Muscle layer of duodenum (tissue), 2 donors: ENCODE results near the gene NKAPL.
A peak's percentile ranks its signal among the peaks of the same experiment; 100 is the strongest.
"Not testable (repeated sequence)": the region's sequence is repeated elsewhere in the genome, so short reads cannot be mapped to it uniquely, and the experiment has no call there.

ENCODE experiments used
- H3K27ac ChIP-seq: one replicate; pipeline ENCODE4 v1.7.0; 2013; ENCODE audit warnings: mild to moderate bottlenecking, low read length
- H3K27me3 ChIP-seq: one replicate; pipeline ENCODE4 v1.7.0; 2013; ENCODE audit warnings: low read depth, mild to moderate bottlenecking, control low read depth, low read length
- H3K36me3 ChIP-seq, 2 donors: one replicate each; pipeline ENCODE4 v1.7.0; 2013; ENCODE audit warnings: low read length in 2 of 2, control low read depth in 1 of 2, mild to moderate bottlenecking in 1 of 2; ENCODE audit not compliant: insufficient read depth in 2 of 2, control insufficient read depth in 1 of 2
- H3K4me1 ChIP-seq, 2 donors: one replicate each; pipeline ENCODE4 v1.7.0; 2013; ENCODE audit warnings: low read length in 2 of 2, mild to moderate bottlenecking in 2 of 2, control low read depth in 1 of 2, moderate library complexity in 1 of 2; ENCODE audit not compliant: insufficient read depth in 2 of 2, control insufficient read depth in 1 of 2
- H3K4me3 ChIP-seq, 2 donors: one replicate each; pipeline ENCODE4 v1.7.0; 2013; ENCODE audit warnings: low read length in 2 of 2, low read depth in 1 of 2, mild to moderate bottlenecking in 1 of 2
- H3K9me3 ChIP-seq, 2 donors: one replicate each; pipeline ENCODE4 v1.7.0; 2013; ENCODE audit warnings: low read length in 2 of 2, control low read depth in 1 of 2, mild to moderate bottlenecking in 1 of 2; ENCODE audit not compliant: control insufficient read depth in 1 of 2
- donor health status: healthy.

The NKAPL gene

DNA sequence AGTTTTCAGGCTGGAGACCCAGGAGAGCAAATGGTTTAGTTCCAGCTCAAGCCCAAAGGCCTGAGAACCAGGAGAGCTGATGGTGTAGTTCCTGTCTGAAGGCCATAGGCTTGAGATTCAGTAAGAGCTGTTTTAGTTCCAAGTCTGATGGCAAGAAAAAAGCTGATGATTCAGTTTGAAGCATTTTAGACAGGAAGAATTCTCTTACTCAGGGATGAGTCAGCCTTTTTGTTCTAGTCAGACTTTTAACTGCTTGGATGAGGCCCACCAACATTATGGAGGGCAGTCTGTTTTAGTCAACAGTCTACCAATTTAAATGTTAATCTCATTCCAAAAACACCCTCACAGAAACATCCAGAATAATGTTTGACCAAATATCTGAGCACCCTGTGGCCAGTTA is 10.4 kb downstream of the NKAPL start:
- Histone ChIP-seq H3K27me3 (no peaks in the 10 kb centered on the region), H3K27ac (no peak overlapping the region), H3K4me3 (no peak overlapping the region)

DNA sequence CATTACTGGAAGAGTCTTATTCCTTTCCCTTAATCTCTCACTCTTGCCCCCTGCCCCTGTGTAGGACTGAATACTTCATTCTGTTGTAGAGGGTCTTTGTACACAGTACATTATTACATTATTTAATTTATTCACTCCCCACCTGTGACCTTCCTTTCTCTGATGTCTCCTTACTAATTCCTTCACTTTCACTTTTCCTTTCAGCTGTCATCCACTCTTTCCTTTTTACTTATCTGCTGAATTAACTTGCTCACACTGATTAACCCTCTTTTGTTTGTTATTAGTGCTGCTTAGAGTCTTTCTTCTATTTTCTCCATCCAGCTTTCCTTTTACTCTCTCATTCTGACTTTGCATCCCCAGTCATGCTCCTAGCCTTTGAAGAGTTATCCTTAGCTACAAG is 15.8 kb downstream of the NKAPL start:
- Histone ChIP-seq H3K27me3 (no peaks in the 10 kb centered on the region), H3K36me3 (peaks cover 42 to 59% of the 10 kb centered on the region in 2 donors), H3K9me3 (no peaks in the 10 kb centered on the region), H3K27ac (no peak overlapping the region), H3K4me1 (no peaks in the 10 kb centered on the region), H3K4me3 (no peak overlapping the region)

More for the DNA sequence above, 10.4 kb downstream of the NKAPL start:
- H3K36me3 ChIP-seq, result peaks cover 18 to 27% of the 10 kb centered on the region in 2 donors
- H3K9me3 ChIP-seq, result no peaks in the 10 kb centered on the region
- H3K4me1 ChIP-seq, result peaks cover 7 to 14% of the 10 kb centered on the region in 2 donors

DNA sequence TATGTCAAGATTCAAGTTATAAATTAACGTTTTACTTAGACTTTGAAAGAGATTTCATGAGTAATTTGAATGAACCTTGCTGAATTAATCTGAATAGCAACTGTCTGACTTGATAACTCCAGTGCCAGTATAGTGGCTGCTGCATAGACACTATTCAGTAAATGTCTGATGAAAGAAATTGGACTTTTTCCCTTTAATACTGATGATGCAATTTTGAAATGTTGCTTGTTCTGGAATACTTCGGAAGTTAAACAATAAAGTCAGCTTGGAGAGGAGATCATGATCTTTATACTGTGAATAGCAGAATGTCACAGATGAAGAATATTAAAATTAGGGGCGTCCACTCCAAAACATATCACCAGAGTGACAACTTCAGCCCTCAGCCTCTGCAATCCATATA is 18.6 kb downstream of the NKAPL start:
- Histone ChIP-seq H3K4me1 (peaks cover 0 to 11% of the 10 kb centered on the region in 2 donors), H3K36me3 (peaks cover 32 to 48% of the 10 kb centered on the region in 2 donors), H3K27ac (no peak overlapping the region), H3K4me3 (no peak overlapping the region), H3K9me3 (no peaks in the 10 kb centered on the region), H3K27me3 (no peaks in the 10 kb centered on the region)

DNA sequence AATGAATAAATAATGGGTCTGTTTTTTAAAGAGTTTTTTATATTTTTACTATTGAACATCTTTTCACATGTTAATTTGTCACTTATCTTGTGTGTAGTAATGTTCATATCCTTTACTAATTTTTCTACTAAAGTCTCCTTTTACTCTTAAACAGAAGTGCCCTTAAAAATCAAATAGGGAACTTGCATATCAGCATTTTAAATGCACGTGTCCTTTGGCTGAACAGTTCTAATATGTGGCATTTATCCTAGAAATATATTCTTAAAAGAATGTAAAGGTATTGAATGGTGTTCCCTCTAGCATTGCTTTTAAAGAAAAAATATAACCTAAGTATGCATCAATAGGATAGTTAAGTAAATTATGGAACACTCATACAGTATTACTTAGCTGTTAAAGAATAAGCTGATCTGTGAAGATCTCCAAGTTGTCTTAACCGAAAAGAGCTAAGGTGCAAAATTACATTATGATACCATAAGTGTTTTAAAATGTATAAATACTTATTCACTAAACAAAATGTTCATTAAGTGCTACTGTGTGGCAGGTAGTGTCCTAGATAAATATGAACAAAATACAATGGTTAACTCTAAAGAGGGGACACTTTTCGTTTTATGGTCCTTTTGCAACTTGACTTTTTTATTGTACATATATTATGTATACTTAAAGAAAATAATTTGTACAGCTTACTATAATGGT is 21.6 kb downstream of the NKAPL start:
- Histone ChIP-seq H3K4me3 (peak overlapping the region; percentile 78 to 79), H3K36me3 (peaks cover 20 to 43% of the 10 kb centered on the region in 2 donors), H3K9me3 (no peaks in the 10 kb centered on the region), H3K27ac (no peak overlapping the region), H3K27me3 (no peaks in the 10 kb centered on the region), H3K4me1 (peaks cover 0 to 11% of the 10 kb centered on the region in 2 donors)

DNA sequence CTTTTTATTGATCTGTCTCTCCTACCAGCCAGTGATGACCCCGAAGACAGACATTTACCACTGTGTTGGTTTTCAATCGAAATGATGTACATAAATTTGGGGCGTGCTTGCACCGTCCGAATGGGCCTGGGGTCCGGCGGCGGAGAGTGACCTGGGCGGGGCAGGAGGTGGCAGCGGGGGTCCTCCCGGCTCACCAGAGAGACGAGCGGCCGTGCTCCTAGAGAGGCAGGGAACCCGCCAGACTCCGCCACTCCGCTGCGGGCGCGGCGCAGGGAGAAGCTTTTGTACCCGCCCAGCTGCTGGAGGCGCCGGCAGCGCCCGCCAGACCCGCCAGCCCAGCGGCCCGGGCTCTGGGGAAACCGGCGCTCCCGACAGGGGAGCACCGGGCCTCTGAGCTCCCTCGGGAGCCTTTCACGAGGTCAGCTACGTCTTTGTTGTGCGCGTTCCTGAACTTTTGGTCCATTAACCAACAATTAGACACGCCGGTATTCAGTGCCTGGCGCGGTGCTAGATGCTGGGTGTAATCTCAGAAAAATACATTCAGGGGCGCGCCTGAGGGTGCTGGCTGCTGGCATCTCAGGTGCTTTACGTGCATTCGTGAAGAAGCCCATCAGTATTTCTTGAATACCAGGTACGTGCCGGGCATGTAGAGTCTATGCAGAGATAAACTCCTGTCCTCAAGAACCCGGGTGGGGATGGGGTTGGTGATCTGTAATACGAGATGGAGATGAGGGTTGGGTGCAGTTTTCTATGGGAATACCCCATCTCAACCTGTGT is 22.4 kb downstream of the NKAPL start, which contains the start of gene PGBD1:
Gene PGBD1 (plus strand): TSS at position 285 of the 777 bp plus-strand sequence. CDS start 2,242 bp downstream, outside the sequence.
- peak within 1 kb of the TSS; percentile 78 to 79 for H3K4me3 ChIP-seq
- peaks cover 0 to 11% of the 10 kb centered on the region in 2 donors for H3K4me1 ChIP-seq
- no peaks in the 10 kb centered on the region for H3K9me3 ChIP-seq
- no peaks in the 10 kb centered on the region for H3K27me3 ChIP-seq
- peaks cover 12 to 41% of the 10 kb centered on the region in 2 donors for H3K36me3 ChIP-seq
- H3K27ac ChIP-seq, result no peak within 1 kb of the TSS

DNA sequence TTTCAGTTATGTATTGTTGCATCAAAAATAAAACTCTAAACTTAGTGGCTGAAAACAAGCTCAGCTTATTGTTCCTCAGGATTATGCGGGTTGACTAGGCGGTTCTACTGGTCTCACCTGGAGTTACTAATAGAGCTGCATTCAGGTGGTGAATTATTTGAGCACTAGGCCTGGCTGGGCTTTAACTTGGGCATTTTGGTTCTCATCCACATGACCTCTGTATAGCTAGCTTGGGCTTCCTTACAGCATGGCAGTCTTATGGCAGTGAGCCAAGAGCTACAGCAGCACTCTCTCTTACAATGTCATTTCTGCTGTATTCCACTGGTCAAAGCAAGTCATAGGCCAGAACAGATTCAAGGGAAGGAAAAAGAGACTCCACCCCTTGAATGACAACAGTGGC is 23.8 kb downstream of the NKAPL start:
- H3K4me1 ChIP-seq, result peaks cover 0 to 11% of the 10 kb centered on the region in 2 donors
- H3K27me3 ChIP-seq, result no peaks in the 10 kb centered on the region
- no peak overlapping the region for H3K27ac ChIP-seq
- peak overlapping the region in 1 of 2 donors; percentile 78 for H3K4me3 ChIP-seq
- peaks cover 11 to 40% of the 10 kb centered on the region in 2 donors for H3K36me3 ChIP-seq
- H3K9me3 ChIP-seq, result no peaks in the 10 kb centered on the region

DNA sequence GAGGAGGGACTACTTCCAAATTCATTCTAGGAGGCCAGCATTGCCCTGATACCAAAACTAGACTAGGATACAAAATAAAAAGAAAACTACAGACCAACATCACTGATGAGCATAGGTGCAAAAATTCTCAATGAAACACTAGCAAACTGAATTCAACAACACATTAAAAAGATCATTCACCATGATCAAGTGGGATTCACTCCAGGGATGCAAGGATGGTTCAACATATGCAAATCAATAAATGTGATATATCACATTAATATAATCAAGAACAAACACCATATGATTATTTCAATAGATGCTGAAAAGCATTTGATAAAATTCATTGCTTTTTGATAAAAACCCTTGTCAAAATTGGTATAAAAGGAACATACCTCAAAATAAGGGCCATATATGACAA is 32.5 kb downstream of the NKAPL start:
- Histone ChIP-seq H3K4me3 (no peak overlapping the region), H3K36me3 (peaks cover 12 to 27% of the 10 kb centered on the region in 2 donors), H3K4me1 (no peaks in the 10 kb centered on the region), H3K27ac (no peak overlapping the region), H3K27me3 (no peaks in the 10 kb centered on the region), H3K9me3 (no peaks in the 10 kb centered on the region)

DNA sequence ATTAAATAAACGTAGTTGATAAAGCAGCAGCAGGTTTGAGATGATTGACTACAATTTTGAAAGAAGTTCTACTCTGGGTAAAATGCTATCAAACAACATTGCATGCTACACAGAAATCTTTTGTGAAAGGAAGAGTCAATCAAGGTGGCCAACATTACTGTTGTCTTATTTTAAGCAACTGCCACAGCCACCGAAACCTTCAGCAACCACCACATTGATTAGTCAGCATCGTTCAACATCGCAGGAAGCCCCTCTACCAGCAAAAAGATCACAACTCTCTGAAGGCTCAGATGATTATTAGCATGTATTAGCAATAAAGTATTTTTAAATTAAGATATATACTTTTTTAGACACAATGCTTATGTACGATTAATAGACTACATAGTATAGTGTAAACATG is 36.2 kb downstream of the NKAPL start:
- H3K4me3 ChIP-seq, result no peak overlapping the region
- H3K36me3 ChIP-seq, result peaks cover 9 to 35% of the 10 kb centered on the region in 2 donors
- no peaks in the 10 kb centered on the region for H3K4me1 ChIP-seq
- H3K27ac ChIP-seq, result no peak overlapping the region
- H3K27me3 ChIP-seq, result no peaks in the 10 kb centered on the region
- no peaks in the 10 kb centered on the region for H3K9me3 ChIP-seq

DNA sequence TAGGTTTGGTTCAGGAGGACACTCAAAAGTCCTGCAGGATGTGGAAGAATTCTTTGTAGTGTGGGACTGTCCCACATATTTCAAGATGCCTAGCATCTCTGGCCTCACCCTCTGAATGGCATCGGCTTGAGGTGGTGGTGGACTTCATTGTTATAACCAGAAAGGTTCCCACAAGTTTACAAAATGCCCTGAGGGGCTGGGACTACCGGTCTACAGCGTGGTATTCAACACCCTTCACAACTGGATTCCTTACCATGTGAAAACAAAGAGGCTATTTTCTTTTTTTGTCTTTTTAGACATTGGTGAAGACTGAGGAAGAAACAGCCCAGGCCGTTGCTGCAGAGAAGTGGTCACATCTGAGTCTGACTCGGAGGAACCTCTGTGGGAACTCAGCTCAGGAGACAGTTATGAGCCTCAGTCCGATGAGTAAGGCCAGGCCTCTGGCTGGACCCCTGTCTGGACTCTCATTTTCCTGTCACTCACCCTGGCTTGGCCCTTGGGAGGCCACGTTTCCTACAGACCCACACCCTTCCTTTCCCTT is 37.5 kb downstream of the NKAPL start:
- H3K4me1 ChIP-seq, result no peaks in the 10 kb centered on the region
- H3K9me3 ChIP-seq, result no peaks in the 10 kb centered on the region
- peaks cover 15 to 47% of the 10 kb centered on the region in 2 donors for H3K36me3 ChIP-seq
- H3K27me3 ChIP-seq, result no peaks in the 10 kb centered on the region
- no peak overlapping the region for H3K27ac ChIP-seq
- no peak overlapping the region for H3K4me3 ChIP-seq

DNA sequence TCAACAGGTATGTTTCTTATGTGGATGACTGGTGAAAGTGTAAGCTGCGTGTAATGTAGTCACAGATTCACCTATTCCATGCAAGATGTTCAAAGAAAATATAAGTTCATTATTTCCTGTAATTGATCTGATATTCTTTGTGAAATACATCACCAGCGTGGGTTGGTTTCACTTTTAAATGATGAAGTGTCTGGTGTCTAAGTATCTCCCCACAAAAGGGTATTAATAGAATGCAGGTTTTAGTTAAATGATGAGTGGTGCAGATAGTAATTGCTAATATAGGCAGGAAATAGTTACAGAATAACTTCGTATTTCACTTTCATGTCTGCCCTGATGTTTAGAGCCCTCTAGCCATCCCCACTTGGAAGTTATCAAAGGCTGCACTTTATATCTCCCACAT is 44.5 kb downstream of the NKAPL start:
- no peaks in the 10 kb centered on the region for H3K27me3 ChIP-seq

DNA sequence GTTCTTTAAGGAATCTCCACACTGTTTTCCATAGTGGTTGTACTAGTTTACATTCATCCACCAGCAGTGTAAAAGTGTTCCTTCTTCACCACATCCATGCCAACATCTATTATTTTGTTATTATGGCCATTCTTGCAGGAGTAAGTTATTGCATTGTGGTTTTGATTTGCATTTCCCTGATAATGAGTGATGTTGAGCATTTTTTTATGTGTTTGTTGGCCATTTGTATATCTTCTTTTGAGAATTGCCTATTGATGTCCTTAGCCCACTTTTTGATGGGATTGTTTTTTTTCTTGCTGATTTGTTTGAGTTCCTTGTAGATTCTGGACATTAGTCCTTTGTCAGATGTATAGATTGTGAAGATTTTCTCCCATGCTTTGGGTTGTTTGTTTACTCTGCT is 47.3 kb downstream of the NKAPL start:
- Histone ChIP-seq H3K36me3 (peaks cover 2 to 26% of the 10 kb centered on the region in 2 donors), H3K9me3 (peaks cover 2 to 16% of the 10 kb centered on the region in 2 donors)
- not testable (repeated sequence) for H3K4me1 ChIP-seq, H3K27ac ChIP-seq, H3K4me3 ChIP-seq, H3K27me3 ChIP-seq

More for the DNA sequence above, 44.5 kb downstream of the NKAPL start:
- H3K4me3 ChIP-seq, result no peak overlapping the region
- no peaks in the 10 kb centered on the region for H3K4me1 ChIP-seq
- peaks cover 0 to 12% of the 10 kb centered on the region in 2 donors for H3K9me3 ChIP-seq
- peaks cover 6 to 43% of the 10 kb centered on the region in 2 donors for H3K36me3 ChIP-seq
- H3K27ac ChIP-seq, result no peak overlapping the region
